Measurements from ENCODE around the gene ANKZF1.
"Not testable (repeated sequence)": the region's sequence is repeated elsewhere in the genome, so short reads cannot be mapped to it uniquely, and the experiment has no call there.

Gene ANKZF1

GRCh38 chr2:219253753-219254589 is 24.4 kb downstream of the ANKZF1 start, which contains the start of gene TUBA4A:
Gene TUBA4A (minus strand): TSS chr2:219253918. CDS start chr2:219253858, 60 bp downstream.
- peak; percentile 80 to 83 for DNase-seq (ENCODE audit: low read depth in 2 of 2)

- peak in 1 of 2 donors; percentile 15 for DNase-seq (ENCODE audit: low read depth in 2 of 2)
Measured at GRCh38 chr2:219254590-219255201, 25.1 kb downstream of the ANKZF1 start.

GRCh38 chr2:219258942-219259341 is 29.3 kb downstream of the ANKZF1 start:
- DNase-seq (ENCODE audit: low read depth in 2 of 2): not testable (repeated sequence)

- DNase-seq (ENCODE audit: low read depth in 2 of 2): no peak
Measured at GRCh38 chr2:219261024-219261855, 31.6 kb downstream of the ANKZF1 start.

- DNase-seq (ENCODE audit: low read depth in 2 of 2): no peak
Measured at GRCh38 chr2:219266232-219266631, 36.6 kb downstream of the ANKZF1 start.

GRCh38 chr2:219266886-219267285 is 37.3 kb downstream of the ANKZF1 start:
- DNase-seq (ENCODE audit: low read depth in 2 of 2): no peak

GRCh38 chr2:219268294-219268693 is 38.7 kb downstream of the ANKZF1 start:
- DNase-seq (ENCODE audit: low read depth in 2 of 2): no peak

- DNase-seq (ENCODE audit: low read depth in 2 of 2): no peak
Measured at GRCh38 chr2:219269362-219270054, 39.9 kb downstream of the ANKZF1 start.

GRCh38 chr2:219270055-219270372 is 40.4 kb downstream of the ANKZF1 start:
- DNase-seq (ENCODE audit: low read depth in 2 of 2): no peak

- DNase-seq (ENCODE audit: low read depth in 2 of 2): no peak
Measured at GRCh38 chr2:219271021-219271420, 41.4 kb downstream of the ANKZF1 start.

- no peak for DNase-seq (ENCODE audit: low read depth in 2 of 2)
Measured at GRCh38 chr2:219272356-219272755, 42.8 kb downstream of the ANKZF1 start.

- DNase-seq (ENCODE audit: low read depth in 2 of 2): no peak
Measured at GRCh38 chr2:219272995-219273394, 43.4 kb downstream of the ANKZF1 start.

- DNase-seq (ENCODE audit: low read depth in 2 of 2): no peak
Measured at GRCh38 chr2:219273937-219274336, 44.3 kb downstream of the ANKZF1 start.

GRCh38 chr2:219274361-219274921 is 44.8 kb downstream of the ANKZF1 start:
- no peak for DNase-seq (ENCODE audit: low read depth in 2 of 2)

GRCh38 chr2:219277703-219278654 is 48.4 kb downstream of the ANKZF1 start:
- DNase-seq (ENCODE audit: low read depth in 2 of 2): peak; percentile 29 to 45

- no peak for DNase-seq (ENCODE audit: low read depth in 2 of 2)
Measured at GRCh38 chr2:219278655-219279150, 49.1 kb downstream of the ANKZF1 start.

- peak; percentile 99 for DNase-seq (ENCODE audit: low read depth in 2 of 2)
Measured at GRCh38 chr2:219279151-219279915, 49.7 kb downstream of the ANKZF1 start, which contains the start of gene DNAJB2. Gene DNAJB2 (plus strand): TSS chr2:219279366. CDS start chr2:219279834, 468 bp downstream.

GRCh38 chr2:219279916-219280516 is 50.4 kb downstream of the ANKZF1 start:
- DNase-seq (ENCODE audit: low read depth in 2 of 2): no peak

GRCh38 chr2:219280651-219281050 is 51.0 kb downstream of the ANKZF1 start:
- DNase-seq (ENCODE audit: low read depth in 2 of 2): no peak
